GM21786 (cell line): Measurements from ENCODE around the gene TBCD.

Experiments used
- ATAC-seq: cut with Tn5 transposase; IDR thresholded peaks from one replicate; pipeline ENCODE4 v1.9.1; 2021; ENCODE audit not compliant: unreplicated experiment

Gene TBCD

DNA sequence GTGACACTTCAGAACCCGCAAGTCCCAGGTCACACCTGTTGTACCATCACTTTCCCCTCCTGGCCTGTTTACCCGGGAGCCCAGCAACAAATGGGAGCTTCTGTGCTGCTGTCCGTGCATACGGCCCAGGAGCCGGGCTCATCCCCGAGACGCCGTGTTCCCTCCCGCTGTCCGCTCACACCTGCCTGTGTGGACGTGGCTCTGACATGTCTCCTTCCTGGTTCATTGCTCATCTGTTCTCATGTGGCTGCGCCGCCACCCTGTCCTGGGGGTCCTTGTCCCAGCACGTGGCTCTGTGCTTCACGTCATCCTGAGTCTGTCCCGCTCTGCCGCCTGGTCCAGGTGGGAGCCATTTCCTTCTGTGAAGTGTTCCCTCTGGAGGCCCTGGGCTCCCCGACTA is 37.9 kb downstream of the TBCD start:
- ATAC-seq: no peak

DNA sequence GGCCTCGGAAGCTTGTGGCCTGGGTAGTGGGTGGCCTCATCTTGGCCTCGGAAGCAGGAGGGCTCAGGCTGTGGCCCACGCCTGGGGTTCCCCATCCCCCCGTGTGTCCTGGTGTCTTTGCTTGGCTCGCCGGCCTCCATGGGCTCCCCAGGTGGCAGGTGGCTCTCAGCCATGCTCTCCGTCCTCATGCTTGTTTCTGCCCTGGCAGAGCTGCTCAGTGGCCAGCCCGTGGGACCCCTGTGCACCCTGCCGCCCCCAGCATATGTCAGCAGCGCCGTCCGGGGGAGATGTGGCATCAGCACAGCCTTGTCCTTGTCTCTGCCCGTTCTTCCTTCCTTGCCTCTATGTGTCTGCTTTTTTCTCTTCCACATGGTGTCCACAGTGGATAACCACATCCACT is 38.5 kb downstream of the TBCD start:
- no peak for ATAC-seq

DNA sequence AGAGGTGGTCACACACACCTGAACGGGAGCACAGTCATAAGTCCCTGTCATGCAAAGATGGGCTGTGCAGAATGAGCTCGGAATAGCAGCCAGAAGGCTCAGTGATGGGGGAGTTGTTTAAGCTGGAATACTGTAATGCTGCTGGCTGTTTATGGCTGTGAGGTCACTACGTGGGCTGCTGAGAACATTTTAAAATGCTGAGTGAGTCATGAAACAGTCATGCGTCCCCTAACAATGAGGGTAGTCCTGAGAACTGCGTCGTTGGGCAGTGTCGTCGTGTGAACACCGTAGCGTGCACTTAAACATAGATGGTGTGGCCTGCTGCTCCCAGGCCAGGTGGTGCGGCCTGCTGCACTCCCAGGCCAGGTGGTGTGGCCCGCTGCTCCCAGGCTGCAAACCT is 39.7 kb downstream of the TBCD start:
- no peak for ATAC-seq

DNA sequence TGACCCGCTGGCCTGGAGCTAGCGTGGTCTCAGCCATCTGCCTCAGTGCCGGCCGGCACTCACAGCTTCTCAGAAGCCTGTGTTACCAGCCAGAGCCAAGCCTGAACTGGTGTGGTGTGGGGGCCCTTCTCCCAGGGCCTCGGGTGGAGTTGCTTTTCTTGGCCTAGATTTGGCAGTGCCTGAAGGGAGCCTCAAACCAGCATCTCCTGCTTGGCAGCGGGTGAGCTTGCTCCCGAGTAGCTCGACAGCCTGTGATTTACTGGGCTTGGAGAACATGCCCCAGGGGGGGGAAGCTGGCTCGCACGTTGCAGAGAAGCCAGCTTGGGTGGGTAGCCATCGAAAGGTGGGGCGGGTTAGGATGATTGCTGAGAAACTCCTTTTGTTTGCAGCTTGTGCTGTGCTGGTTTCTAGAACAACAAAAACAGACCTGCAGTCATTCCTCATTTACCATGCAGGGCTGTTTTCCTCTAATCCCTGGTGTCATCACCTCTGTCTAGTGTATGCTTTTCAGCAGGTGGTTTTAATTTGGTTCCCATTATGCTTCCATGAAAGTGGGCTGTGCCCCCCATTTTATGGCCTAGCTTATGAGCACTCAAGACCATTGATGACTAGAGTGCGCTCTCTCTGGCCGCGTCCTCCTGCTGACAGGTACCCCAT is 42.2 kb downstream of the TBCD start:
- ATAC-seq: no peak

DNA sequence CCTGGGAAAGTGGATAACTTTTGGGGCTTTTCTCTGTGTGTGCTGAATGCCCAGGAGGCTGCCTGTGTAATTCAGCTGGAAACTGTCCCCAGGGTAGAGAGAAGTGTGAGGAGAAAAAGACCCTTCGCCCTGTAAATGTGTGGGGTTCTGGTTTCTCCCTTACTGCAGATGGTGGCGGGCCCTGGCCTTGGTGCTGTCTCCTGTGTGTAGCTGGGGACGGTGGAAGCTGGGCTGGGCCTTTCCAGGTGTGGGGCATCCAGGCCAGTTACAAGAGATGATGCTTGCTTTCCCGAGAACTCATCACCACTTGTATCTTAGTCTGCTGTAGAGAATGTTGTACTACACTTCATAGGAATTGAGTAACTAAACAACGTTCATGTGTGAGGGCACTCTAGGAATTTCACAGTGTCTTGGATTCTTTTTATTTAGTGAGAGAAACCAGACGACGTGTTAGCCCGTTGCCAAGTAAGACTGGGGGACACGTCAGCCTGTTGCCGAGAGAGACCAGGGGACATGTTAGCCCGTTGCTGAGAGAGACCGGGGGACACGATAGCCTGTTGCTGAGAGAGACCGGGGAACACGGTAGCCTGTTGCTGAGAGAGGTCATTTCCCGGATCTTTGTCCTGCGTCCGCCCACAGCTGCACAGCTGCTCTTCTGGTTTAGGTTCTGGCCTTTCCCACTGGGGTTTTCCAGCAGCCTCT is 43.1 kb downstream of the TBCD start:
- ATAC-seq: no peak

DNA sequence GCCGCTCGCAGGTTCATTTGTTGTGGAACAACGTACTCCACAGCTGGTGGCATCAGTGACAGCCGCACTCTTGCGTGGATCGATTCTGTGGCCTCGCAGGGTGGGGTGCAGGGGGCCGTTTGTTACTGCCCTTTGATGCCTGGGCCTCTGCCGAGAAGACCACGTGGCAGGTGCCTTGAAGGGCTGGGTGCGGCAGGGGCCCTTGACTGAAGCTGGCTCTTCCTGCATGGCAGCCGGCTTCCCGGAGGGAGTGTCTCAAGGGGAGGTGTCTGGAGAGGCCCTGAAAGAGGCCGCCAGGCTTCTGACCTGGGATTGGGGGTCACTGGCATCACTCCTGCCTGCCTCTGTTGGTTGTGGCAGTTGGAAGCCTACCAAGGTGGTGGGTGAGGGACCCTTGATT is 43.8 kb downstream of the TBCD start:
- no peak for ATAC-seq

DNA sequence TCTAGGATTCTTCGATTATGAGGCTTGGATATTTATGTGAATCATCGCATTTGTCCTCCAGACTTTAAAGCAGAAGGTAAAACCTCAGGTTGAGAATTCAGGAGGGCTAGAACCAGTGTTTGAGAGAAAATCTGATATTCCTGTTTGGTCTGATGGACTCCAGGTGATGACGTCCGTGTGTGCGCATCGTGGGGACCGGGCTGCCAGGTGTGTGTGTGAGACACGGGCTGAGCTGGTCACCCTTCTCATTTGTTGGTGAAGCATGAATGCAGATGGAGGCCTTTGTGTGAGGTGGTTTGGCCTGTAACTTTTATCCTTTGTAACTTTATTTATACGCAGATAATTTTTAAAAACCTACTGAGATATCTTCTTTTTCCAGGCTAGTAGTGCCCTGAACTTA is 45.2 kb downstream of the TBCD start:
- ATAC-seq: no peak

DNA sequence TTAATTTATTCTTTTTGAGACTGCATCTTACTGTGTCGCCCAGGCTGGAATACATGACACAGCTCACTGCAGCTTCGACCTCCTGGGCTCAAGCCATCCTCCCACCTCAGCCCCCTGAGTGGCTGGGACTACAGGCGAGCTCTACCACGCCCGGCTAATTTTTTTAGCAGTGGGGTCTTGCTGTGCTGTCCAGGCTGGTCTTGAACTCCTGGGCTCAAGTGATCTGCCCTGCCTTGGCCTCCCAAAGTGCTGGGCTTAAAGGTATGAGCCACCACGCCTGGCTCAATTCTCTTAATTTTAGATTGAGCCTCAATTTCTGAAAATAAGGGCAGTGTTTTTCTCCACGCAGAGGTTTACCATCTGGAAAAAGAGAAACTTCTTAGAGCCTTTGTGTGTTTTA is 46.9 kb downstream of the TBCD start:
- ATAC-seq: no peak

DNA sequence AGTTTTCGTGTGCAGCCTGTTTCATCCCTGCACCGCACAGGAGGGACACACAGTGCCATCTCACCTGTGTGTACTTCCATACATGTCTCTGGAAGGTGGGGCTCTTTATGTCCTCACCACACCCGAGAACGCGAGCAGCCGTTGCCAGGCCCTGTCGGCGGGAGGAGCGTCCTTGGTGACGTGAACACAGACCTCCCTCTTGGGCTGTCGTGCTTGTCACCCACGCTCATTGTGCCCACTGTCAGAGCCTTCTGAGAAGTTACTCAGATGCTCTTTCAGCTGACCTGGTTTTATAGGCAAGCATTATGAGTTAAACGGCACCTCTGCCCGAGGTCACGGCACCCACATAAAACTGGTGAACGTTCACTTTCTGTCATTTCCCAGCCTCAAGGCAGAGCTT is 47.7 kb downstream of the TBCD start:
- ATAC-seq: no peak

DNA sequence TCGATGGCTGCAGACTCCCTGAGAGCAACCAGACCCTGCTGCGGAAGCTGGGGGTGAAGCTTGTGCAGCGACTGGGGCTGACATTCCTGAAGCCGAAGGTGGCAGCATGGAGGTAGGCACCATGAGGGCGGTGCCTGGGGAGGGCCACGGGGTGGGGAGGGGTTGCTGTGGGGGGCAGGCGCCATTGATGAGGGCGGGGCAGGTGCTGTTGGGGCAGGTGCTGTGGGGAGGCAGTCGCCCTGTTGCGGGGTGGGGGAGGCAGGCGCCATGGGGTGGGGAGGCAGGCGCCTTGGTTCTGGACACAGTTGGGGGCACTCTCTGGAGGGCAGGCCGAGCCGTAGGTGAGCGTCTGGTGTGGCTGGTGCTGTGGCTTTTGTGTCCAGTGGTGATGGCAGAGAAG is 49.0 kb downstream of the TBCD start:
- no peak for ATAC-seq

DNA sequence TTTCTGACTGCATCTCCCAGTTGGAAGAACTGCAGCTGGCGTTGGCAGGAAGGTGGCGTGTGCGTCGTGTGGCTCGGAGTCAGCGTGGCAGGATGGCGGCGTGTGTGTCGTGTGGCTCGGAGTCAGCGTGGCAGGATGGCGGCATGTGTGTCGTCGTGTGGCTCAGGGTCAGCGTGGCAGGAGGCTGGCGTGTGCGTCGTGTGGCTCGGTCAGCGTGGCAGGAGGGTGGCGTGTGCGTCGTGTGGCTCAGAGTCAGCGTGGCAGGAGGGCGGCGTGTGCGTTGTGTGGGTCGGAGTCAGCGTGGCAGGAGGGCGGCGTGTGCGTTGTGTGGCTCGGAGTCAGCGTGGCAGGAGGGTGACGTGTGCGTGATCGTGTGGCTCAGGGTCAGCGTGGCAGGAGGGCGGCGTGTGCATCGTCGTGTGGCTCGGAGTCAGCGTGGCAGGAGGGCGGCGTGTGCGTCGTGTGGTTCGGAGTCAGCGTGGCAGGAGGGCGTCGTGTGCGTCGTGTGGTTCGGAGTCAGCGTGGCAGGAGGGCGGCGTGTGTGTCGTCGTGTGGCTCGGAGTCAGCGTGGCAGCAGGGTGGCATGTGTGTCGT is 49.6 kb downstream of the TBCD start:
- no peak for ATAC-seq

DNA sequence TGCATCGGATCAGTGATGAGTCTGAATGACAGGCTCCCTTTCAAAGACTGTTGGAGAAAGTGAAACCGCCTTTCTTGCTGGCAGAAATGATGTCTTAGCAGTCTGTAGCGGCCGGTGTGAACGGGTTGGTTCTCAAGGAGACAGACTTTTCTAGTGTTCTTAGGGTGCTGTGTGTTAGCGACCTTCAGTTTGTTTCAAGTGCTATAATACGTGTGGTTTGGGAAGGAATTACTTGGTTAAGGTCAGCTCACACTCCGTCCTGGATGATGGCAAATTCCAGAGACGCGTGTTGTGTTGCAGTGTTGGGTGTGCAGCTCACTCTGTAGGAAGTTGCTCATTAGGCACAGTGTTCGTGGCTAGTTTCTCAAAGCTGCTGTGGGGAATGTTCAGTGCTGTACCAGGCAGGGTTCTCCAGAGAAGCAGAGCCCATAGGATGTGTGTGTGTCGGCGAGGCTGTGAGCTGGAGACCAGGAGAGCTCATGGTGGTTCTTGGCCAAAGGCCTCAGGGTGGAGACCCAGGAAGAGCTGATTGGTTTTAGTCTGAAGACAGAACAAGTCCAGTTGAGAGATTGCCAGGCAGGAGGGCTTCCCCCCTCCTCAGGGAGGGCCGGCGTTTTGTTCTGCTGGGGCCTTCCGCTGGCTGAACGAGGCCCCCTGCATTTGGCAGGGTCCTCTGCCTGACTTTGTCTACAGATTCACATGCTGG is 50.4 kb downstream of the TBCD start:
- ATAC-seq: no peak

DNA sequence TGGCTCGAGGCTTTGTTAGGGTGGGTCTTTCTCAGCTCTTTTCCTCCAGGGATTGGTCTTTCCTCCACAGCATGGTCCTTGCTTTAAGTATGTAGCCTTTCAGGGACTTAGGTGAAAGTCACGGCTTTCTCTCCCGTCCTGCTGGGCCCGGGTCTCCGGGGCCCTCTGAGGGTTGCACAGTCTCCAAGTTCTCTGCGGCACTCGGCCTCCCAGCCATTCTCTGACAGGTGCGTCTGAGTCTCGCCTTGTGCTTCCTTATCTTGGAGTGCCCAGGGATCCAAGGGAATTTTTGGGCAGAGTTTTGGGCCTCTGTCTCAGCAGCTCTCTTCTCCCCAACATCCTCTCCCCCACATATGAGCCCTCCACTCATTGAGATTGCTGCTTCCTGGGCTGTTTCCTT is 51.3 kb downstream of the TBCD start:
- no peak for ATAC-seq

DNA sequence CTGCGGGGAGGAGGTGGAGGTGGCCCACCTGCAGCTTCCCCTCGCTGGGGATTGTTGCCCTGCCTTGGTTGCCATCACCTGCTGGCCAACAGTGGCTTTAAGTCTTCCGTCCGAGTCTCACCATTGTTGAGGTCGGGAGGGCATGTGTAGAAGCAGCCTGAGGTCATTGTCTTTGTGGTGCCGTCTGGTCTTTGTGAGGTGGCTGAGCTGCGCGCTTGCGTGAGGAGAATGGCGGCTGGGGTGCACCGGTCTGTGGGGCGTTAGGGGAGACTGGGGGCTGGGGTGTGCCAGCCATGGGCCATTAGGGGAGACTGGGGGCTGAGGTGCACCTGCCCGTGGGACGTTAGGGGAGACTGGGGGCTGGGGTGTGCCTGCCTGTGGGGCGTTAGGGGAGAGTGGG is 51.7 kb downstream of the TBCD start:
- ATAC-seq: no peak

DNA sequence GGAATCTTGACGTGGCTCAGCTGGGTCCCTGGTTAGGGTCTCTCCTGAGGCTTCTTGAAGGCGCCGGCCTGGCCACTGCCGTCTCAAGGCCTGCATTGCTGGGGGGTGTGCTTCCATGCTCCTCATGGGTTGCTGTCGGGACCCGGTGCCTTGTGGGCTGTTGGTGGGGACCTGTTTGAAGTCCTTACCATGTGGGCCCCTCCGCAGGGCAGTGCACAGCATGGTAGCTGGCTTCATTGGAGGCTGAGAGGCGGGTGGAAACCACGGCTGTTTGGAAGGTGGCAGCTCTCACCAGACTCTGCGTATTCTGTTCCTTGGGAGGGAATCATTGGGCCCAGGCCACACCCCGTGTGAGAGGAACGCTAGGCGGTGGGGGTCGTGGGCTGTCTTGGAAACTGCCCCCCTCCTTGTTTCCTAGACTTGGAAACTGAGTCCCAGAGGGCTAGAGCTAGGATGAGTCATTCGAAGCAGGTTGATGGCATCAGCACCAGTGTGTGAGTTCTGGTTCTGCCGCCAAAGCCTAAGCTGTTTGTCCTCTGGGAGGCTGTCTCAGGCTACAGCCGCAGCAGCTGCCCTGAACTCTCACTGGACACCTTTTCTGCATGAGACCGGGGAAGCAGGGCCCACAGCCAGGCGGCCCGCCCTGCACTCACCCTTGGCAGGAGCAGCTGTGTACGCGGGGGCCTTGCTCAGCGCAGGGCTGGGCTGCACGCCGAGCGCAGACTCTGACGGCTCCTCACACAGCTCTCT is 52.8 kb downstream of the TBCD start:
- ATAC-seq: no peak

DNA sequence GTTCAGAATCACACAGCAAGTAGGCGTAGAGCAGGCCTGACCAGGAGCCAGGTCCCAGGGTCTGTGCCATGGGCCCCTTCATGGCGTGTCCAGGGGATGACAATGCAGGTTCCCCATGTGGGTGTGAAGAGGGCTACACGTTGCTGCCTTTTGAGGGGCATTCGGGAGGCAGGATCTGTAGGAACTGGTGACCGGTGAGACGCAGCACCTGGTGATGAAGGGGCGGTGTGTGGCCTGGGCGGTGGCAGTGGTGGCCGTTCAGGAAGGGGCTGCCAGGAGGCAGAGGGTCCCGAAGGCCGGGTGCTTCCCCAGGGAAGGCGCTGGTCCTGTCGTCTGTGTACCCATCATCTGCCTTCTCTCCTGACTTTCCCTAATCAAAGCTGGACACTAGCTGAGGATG is 53.4 kb downstream of the TBCD start:
- ATAC-seq: no peak

DNA sequence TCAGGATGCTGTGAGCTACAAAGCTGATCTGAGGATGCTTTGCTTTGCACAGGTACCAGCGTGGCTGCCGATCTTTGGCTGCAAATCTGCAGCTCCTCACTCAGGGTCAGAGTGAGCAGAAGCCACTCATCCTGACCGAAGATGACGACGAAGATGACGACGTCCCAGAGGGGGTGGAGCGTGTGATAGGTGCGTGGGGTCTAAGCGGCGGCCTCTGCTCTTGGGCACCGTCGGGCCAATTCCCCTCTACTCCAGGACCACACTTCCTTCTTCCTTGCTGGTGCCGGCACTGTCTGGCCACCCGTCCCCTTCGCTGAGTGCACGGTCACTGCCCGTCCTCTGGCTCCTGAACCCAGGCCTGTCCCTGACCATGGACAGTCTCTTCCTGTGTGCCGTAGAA is 54.0 kb downstream of the TBCD start:
- ATAC-seq: no peak

DNA sequence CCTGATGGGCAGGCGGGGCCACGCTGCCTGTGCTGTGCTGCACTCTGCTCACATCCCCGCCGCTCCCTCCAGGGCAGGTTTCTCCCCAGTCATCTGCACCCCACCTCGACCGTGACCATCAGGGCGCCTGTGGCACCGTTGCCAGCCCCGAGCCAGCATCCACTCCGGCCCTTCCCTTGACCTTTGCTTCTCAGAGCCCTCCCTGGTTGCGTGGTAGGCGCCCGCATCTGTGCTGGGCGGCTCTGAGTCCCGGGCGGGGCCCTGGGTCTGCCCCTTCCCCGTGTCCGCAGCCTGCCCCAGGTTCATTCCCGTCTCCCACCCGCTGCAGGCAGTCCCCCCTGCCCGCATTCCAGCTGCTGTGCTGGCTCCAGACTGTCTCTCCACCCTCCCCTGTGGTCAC is 54.8 kb downstream of the TBCD start:
- no peak for ATAC-seq

DNA sequence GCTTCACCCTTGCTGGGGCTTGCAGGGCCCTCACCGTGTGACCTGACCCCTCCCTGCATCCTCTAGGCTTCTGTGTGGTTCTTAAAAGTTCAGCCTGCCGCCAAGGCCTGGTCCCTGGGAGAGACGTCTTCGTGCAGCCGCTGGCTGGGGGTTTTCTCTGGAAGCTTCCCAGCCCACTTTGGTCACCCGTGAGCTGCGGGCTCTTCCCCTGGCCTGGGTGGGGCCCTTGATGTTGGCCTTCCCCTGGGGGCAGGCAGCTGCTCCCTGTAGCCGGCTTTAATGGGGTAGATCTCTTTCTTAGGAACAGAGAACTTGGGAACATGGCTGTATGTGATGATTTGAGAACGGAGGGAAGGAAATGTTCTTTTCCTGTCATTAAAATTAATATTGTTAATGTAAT is 55.2 kb downstream of the TBCD start:
- no peak for ATAC-seq

DNA sequence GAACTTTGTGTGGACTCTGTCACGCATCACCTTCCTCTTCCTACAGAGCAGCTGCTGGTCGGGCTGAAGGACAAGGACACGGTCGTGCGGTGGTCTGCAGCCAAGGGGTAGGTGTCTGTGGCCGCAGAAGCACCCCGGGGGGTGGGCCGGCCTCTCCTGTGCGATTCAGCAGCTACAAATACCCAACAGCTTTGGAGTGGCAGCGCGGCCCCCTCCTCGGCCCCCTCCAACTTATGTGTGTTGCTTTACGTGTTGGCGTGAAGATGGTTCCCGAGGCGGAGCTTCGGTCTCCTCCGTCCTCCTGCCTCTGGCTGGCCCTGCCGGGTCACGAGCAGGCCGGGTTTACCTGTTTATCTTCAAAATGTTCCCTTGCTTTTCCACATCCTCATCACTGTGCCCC is 55.7 kb downstream of the TBCD start:
- ATAC-seq: no peak

DNA sequence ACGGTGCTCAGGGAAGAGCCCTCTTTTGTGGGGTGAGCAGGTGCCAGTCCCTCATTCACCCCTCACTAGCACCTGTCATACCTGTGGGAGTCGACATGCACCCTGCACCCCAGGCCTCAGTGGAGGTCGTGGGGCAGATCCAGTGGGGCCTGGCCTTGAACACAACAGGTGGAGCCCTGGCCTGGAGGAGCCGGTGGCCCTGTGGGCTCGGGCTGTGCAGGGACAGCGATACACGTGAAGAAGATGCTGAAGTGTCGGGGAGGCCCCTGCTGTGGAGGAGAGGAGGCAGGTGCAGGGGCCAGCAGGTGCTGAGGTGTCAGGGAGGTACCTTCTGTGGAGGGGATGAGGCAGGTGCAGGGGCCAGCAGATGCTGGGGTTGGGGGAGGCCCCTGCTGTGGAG is 56.1 kb downstream of the TBCD start:
- no peak for ATAC-seq
